SK-N-SH (cell line): ENCODE measurements around the gene ESPNL. TPM values are rescaled to one million over a fixed set of nuclear protein-coding genes. Genes with fewer than 3 reads are reported as not detected.

Experiments
- CTCF ChIA-PET: fragments of 300-600, 350-600 bp; formaldehyde crosslinking; extraction: SDS; loops from one replicate; lab custom pipeline; 2021; lab: Yijun Ruan, JAX
- POLR2A ChIA-PET: fragments of 350-600 bp; sonication (Branson Sonifier 250); formaldehyde crosslinking; extraction: SDS; loops from one replicate; lab custom pipeline; 2020; ENCODE audit warnings: antibody characterized with exemption, inconsistent platforms; lab: Yijun Ruan, JAX
- DNase-seq: peaks from one replicate; pipeline ENCODE4 v3.0.0; 2012
- H2AFZ ChIP-seq: fragments of 200-600 bp; sonication (generic); 2 replicates; pipeline ENCODE4 v1.8.1; 2016; ENCODE audit warnings: antibody characterized with exemption, mild to moderate bottlenecking, low read depth
- H3F3A ChIP-seq: fragments of 200-600 bp; sonication (generic); replicated peaks from 2 replicates; pipeline ENCODE3; 2016; ENCODE audit warnings: antibody characterized with exemption, mild to moderate bottlenecking; ENCODE audit not compliant: insufficient read depth
- H3K27ac ChIP-seq, 2 experiments: fragments of 200-500 bp in 1 of 2; fragments of 200-600 bp in 1 of 2; sonication (Bioruptor generic) in 1 of 2; sonication (generic), shearing (Covaris generic) in 1 of 2; 2 replicates each; pipeline versions ENCODE4 v1.5.1 to v1.6.1; 2014 to 2016; ENCODE audit warnings: low read depth in 2 of 2, inconsistent platforms in 1 of 2, low read length in 1 of 2, mild to moderate bottlenecking in 1 of 2, mixed read lengths in 1 of 2
- H3K27me3 ChIP-seq: fragments of 200-600 bp; sonication (generic), shearing (Covaris generic); 2 replicates; pipeline ENCODE4 v1.6.1; 2016; ENCODE audit warnings: mixed run types; ENCODE audit not compliant: insufficient read depth
- H3K36me3 ChIP-seq, 2 experiments: fragments of 200-500 bp in 1 of 2; fragments of 200-600 bp in 1 of 2; sonication (Bioruptor generic) in 1 of 2; sonication (generic) in 1 of 2; replicated peaks in 1 of 2; 2 replicates each; pipeline versions ENCODE3 to v1.5.1; 2014 to 2016; ENCODE audit warnings: low read length in 1 of 2, mild to moderate bottlenecking in 1 of 2; ENCODE audit not compliant: insufficient read depth in 2 of 2, control insufficient read depth in 1 of 2
- H3K4me1 ChIP-seq, 2 experiments: fragments of 200-500 bp in 1 of 2; fragments of 200-600 bp in 1 of 2; sonication (Bioruptor generic) in 1 of 2; sonication (generic), shearing (Covaris generic) in 1 of 2; 2 replicates each; pipeline versions ENCODE4 v1.5.1 to v1.6.1; 2014 to 2016; ENCODE audit warnings: low read depth in 1 of 2, low read length in 1 of 2, mixed run types in 1 of 2; ENCODE audit not compliant: insufficient read depth in 2 of 2, control insufficient read depth in 1 of 2
- H3K4me2 ChIP-seq: fragments of 200-600 bp; sonication (generic), shearing (Covaris generic); 2 replicates; pipeline ENCODE4 v1.6.1; 2017; ENCODE audit warnings: mixed run types
- H3K4me3 ChIP-seq, 2 experiments: fragments of 200-500 bp in 1 of 2; fragments of 200-600 bp in 1 of 2; sonication (Bioruptor generic) in 1 of 2; sonication (generic), shearing (Covaris generic) in 1 of 2; 2 replicates each; pipeline versions ENCODE4 v1.5.1 to v1.8.1; 2014 to 2016; ENCODE audit warnings: low read depth in 2 of 2, inconsistent platforms in 1 of 2, low read length in 1 of 2, mild to moderate bottlenecking in 1 of 2, mixed read lengths in 1 of 2, moderate library complexity in 1 of 2
- H3K79me2 ChIP-seq: fragments of 200-600 bp; sonication (generic); 2 replicates; pipeline ENCODE4 v1.8.1; 2017; ENCODE audit warnings: mild to moderate bottlenecking; ENCODE audit not compliant: insufficient read depth
- H3K9ac ChIP-seq: fragments of 200-600 bp; sonication (generic); 2 replicates; pipeline ENCODE4 v1.6.1; 2017; ENCODE audit warnings: mixed run types
- H3K9me2 ChIP-seq: fragments of 200-600 bp; sonication (generic); 2 replicates; pipeline ENCODE4 v1.6.1; 2017; ENCODE audit warnings: mixed run types
- H3K9me3 ChIP-seq: fragments of 200-600 bp; sonication (generic); 2 replicates; pipeline ENCODE4 v1.6.1; 2017; ENCODE audit warnings: mixed run types, mild to moderate bottlenecking, moderate library complexity
- H4K20me1 ChIP-seq: fragments of 200-600 bp; sonication (generic); 2 replicates; pipeline ENCODE4 v1.6.1; 2017; ENCODE audit warnings: mild to moderate bottlenecking, mixed run types; ENCODE audit not compliant: insufficient read depth
- CHD2 ChIP-seq: fragments of 150-350 bp; IDR thresholded peaks from 2 replicates; pipeline ENCODE4 v1.6.1; 2018; ENCODE audit warnings: low read length; ENCODE audit not compliant: partially characterized antibody
- EP300 ChIP-seq, 2 experiments: IDR thresholded peaks; 2 replicates each; pipeline versions ENCODE4 v1.4.0 to v1.6.1; 2012; ENCODE audit warnings: borderline replicate concordance in 1 of 2, low read depth in 1 of 2, low read length in 1 of 2
- FOSL2 ChIP-seq: IDR thresholded peaks from 2 replicates; pipeline ENCODE4 v1.4.0; 2012; ENCODE audit warnings: low read depth, mild to moderate bottlenecking, moderate library complexity, borderline replicate concordance
- GABPA ChIP-seq: IDR thresholded peaks from 2 replicates; pipeline ENCODE4 v1.4.0; 2012; ENCODE audit warnings: low read depth, mild to moderate bottlenecking
- JUND ChIP-seq: IDR thresholded peaks from 2 replicates; pipeline ENCODE4 v1.4.0; 2012
- MXI1 ChIP-seq: IDR thresholded peaks from 2 replicates; pipeline ENCODE4 v1.6.1; 2012; ENCODE audit warnings: mild to moderate bottlenecking, low read depth, low read length, improper control_type of control experiment
- NRF1 ChIP-seq: IDR thresholded peaks from 2 replicates; pipeline ENCODE4 v1.6.1; 2012; ENCODE audit warnings: low read depth, mild to moderate bottlenecking, low read length
- POLR2AphosphoS5 ChIP-seq: IDR thresholded peaks from 2 replicates; pipeline ENCODE4 v1.6.1; 2012; ENCODE audit warnings: low read depth, low read length
- RAD21 ChIP-seq: IDR thresholded peaks from 2 replicates; pipeline ENCODE4 v1.6.1; 2012; ENCODE audit warnings: mild to moderate bottlenecking, low read length
- RCOR1 ChIP-seq: fragments of 150-350 bp; IDR thresholded peaks from 2 replicates; pipeline ENCODE4 v1.6.1; 2017; ENCODE audit warnings: antibody characterized with exemption, low read length
- RFX5 ChIP-seq: IDR thresholded peaks from 2 replicates; pipeline ENCODE4 v1.6.1; 2012; ENCODE audit warnings: mild to moderate bottlenecking, improper control_type of control experiment, low read length
- SIN3A ChIP-seq: IDR thresholded peaks from 2 replicates; pipeline ENCODE4 v1.6.1; 2012; ENCODE audit warnings: low read depth, mild to moderate bottlenecking, low read length, moderate library complexity, borderline replicate concordance
- SMC3 ChIP-seq: IDR thresholded peaks from 2 replicates; pipeline ENCODE4 v1.6.1; 2012; ENCODE audit warnings: low read depth, low read length, improper control_type of control experiment
- USF2 ChIP-seq: fragments of 150-350 bp; IDR thresholded peaks from 2 replicates; pipeline ENCODE4 v1.6.1; 2017; ENCODE audit warnings: antibody characterized with exemption, low read length, low read depth, borderline replicate concordance
- WGBS: methylation state at CpG from one replicate; pipeline ENCODE4 v1.1.6; 2017; ENCODE audit warnings: low lambda C conversion rate; 5-methylcytosine and 5-hydroxymethylcytosine counted together
- polyA plus RNA-seq, 3 experiments: library from polyadenylated mRNA; depleted of rRNA; stranded (reverse); fragments of >200 nt; gene quantifications; 2 replicates each; pipeline ENCODE4 v1.2.3, GENCODE V29; 2012
- TF ChIP-seq, protein P1 (sequence below): IDR thresholded peaks from 2 replicates; pipeline ENCODE4; 2012
- TF ChIP-seq, protein P2 (sequence below): IDR thresholded peaks from 2 replicates; pipeline ENCODE4 v1.6.1; 2012; ENCODE audit warnings: mild to moderate bottlenecking, low read depth, low read length, moderate library complexity
- TF ChIP-seq, protein P3 (sequence below): fragments of 200-600 bp; sonication (generic); IDR thresholded peaks from 2 replicates; pipeline ENCODE4 v1.6.1; 2017; ENCODE audit warnings: antibody characterized with exemption, mild to moderate bottlenecking, moderate library complexity

Gene ESPNL
- polyA plus RNA-seq, 1 of the 3 experiments (the other 2 are of a cell fraction) = 0.05 TPM

- TF ChIP-seq, protein P1, sequence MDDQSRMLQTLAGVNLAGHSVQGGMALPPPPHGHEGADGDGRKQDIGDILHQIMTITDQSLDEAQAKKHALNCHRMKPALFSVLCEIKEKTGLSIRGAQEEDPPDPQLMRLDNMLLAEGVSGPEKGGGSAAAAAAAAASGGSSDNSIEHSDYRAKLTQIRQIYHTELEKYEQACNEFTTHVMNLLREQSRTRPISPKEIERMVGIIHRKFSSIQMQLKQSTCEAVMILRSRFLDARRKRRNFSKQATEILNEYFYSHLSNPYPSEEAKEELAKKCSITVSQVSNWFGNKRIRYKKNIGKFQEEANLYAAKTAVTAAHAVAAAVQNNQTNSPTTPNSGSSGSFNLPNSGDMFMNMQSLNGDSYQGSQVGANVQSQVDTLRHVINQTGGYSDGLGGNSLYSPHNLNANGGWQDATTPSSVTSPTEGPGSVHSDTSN = no peak
- TF ChIP-seq SIN3A (no peak), MXI1 (no peak)
- TF ChIP-seq, all 33 proteins: peak for 0
Measured at GRCh38 chr2:238081561-238081960, 18.6 kb upstream of the ESPNL start (continued).

DNA sequence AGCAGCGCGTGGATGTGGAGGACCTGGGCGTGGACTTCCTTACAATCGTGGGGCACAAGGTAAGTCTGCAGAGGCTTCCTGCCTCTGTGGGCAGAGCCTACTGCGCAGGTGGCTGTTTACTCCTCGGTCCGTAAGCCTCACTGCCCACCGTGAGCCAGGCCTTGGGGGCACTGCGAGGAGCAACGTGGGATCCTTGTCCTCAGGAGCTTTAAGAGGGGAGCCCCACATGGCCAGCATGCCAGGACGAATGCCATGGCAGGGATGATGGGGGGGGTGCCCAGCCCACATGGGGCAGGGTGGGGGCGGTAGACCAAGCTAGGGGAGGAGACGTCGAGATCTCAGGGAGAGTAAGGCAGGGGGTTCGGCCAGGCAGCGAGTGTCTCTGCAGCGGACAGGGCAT is 18.0 kb upstream of the ESPNL start:
- Histone ChIP-seq H3F3A (no peaks in the 10 kb centered on the region), H3K27ac (no peak overlapping the region; a peak in 1 of 4 replicates), H3K4me2 (no peak overlapping the region), H3K9me3 (no peaks in the 10 kb centered on the region), H3K27me3 (no peaks in the 10 kb centered on the region), H3K9ac (no peak overlapping the region), H3K79me2 (no peaks in the 10 kb centered on the region), H3K4me3 (no peak overlapping the region), H4K20me1 (no peaks in the 10 kb centered on the region), H3K9me2 (no peaks in the 10 kb centered on the region), H3K36me3 (peaks cover 33 to 45% of the 10 kb centered on the region in 2 experiments), H2AFZ (no peak overlapping the region), H3K4me1 (peaks cover 0 to 10% of the 10 kb centered on the region in 2 experiments; a peak in 1 of 4 replicates)
- TF ChIP-seq, protein P1 = no peak
- TF ChIP-seq, protein P2, sequence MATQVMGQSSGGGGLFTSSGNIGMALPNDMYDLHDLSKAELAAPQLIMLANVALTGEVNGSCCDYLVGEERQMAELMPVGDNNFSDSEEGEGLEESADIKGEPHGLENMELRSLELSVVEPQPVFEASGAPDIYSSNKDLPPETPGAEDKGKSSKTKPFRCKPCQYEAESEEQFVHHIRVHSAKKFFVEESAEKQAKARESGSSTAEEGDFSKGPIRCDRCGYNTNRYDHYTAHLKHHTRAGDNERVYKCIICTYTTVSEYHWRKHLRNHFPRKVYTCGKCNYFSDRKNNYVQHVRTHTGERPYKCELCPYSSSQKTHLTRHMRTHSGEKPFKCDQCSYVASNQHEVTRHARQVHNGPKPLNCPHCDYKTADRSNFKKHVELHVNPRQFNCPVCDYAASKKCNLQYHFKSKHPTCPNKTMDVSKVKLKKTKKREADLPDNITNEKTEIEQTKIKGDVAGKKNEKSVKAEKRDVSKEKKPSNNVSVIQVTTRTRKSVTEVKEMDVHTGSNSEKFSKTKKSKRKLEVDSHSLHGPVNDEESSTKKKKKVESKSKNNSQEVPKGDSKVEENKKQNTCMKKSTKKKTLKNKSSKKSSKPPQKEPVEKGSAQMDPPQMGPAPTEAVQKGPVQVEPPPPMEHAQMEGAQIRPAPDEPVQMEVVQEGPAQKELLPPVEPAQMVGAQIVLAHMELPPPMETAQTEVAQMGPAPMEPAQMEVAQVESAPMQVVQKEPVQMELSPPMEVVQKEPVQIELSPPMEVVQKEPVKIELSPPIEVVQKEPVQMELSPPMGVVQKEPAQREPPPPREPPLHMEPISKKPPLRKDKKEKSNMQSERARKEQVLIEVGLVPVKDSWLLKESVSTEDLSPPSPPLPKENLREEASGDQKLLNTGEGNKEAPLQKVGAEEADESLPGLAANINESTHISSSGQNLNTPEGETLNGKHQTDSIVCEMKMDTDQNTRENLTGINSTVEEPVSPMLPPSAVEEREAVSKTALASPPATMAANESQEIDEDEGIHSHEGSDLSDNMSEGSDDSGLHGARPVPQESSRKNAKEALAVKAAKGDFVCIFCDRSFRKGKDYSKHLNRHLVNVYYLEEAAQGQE = no peak
- TF ChIP-seq RAD21 (no peak), JUND (no peak), RFX5 (no peak), POLR2AphosphoS5 (no peak), SIN3A (no peak), RCOR1 (no peak), USF2 (no peak), NRF1 (no peak), EP300 (IDR thresholded peaks at IDR 0.05; ENCODE audit: borderline replicate concordance in 1 of 2, low read depth in 1 of 2, low read length in 1 of 2) (no peak), GABPA (no peak), SMC3 (no peak), FOSL2 (no peak), CHD2 (no peak)
- TF ChIP-seq, protein P3, sequence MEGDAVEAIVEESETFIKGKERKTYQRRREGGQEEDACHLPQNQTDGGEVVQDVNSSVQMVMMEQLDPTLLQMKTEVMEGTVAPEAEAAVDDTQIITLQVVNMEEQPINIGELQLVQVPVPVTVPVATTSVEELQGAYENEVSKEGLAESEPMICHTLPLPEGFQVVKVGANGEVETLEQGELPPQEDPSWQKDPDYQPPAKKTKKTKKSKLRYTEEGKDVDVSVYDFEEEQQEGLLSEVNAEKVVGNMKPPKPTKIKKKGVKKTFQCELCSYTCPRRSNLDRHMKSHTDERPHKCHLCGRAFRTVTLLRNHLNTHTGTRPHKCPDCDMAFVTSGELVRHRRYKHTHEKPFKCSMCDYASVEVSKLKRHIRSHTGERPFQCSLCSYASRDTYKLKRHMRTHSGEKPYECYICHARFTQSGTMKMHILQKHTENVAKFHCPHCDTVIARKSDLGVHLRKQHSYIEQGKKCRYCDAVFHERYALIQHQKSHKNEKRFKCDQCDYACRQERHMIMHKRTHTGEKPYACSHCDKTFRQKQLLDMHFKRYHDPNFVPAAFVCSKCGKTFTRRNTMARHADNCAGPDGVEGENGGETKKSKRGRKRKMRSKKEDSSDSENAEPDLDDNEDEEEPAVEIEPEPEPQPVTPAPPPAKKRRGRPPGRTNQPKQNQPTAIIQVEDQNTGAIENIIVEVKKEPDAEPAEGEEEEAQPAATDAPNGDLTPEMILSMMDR = no peak
- CTCF ChIA-PET = interaction anchor here (1.0 to 1.1 kb wide), 2 partner anchors 127 to 159 kb away, joined by 3 read pairs; no protein-coding TSS in a partner anchor
- no peak for DNase-seq
- whole genome bisulfite sequencing = 97% methylated on average over 11 of the region's 17 CpGs
- POLR2A ChIA-PET = no interaction called here
